Endothelial cell of umbilical vein (primary cell): ENCODE measurements around the gene TMEM130. TPM values are rescaled to one million over a fixed set of nuclear protein-coding genes. Genes with fewer than 3 reads are reported as not detected.

Source experiments
- BruUV-seq: library from RNA; stranded (reverse); fragments of 400-500 nt; replicated peaks from 2 replicates; lab custom pipeline; 2021; lab: Mats Ljungman, UMichigan
- CTCF ChIA-PET: fragments of 300-600, 350-600 bp; sonication (Branson Sonifier 250); formaldehyde crosslinking; loops from one replicate; lab custom pipeline; 2021; ENCODE audit warnings: antibody characterized with exemption, inconsistent platforms; lab: Charles Lee
- POLR2A ChIA-PET: fragments of 300-600, 350-600 bp; sonication (Branson Sonifier 250); formaldehyde crosslinking; loops from one replicate; lab custom pipeline; 2021; ENCODE audit warnings: antibody characterized with exemption, inconsistent platforms; lab: Charles Lee
- DNase-seq: peaks from one replicate; pipeline ENCODE4 v3.0.0-alpha.2; 2011; ENCODE audit warnings: low read depth, low spot score
- FAIRE-seq: peaks from 2 replicates; lab custom pipeline; 2011; peaks lifted over from hg19 to GRCh38; lab: Jason Lieb, UNC
- H2AFZ ChIP-seq: 2 replicates; pipeline ENCODE4 v1.6.0; 2012; ENCODE audit warnings: low read depth, low read length, control low read depth, inconsistent platforms
- H3K27ac ChIP-seq: 2 replicates; pipeline ENCODE4 v1.5.1; 2011; ENCODE audit warnings: low read depth, mild to moderate bottlenecking, control low read depth, low read length, moderate library complexity; ENCODE audit not compliant: insufficient read depth
- H3K27me3 ChIP-seq, 2 experiments: 2 replicates each; pipeline versions ENCODE4 v1.6.0 to v1.6.1; 2011; ENCODE audit warnings: low read length in 2 of 2, mixed read lengths in 1 of 2; ENCODE audit not compliant: control insufficient read depth in 2 of 2, insufficient read depth in 2 of 2
- H3K36me3 ChIP-seq, 2 experiments: 2 replicates in 1 of 2; 3 replicates in 1 of 2; pipeline ENCODE4 v1.5.1; 2011; ENCODE audit warnings: low read length in 2 of 2, mild to moderate bottlenecking in 1 of 2, moderate library complexity in 1 of 2; ENCODE audit not compliant: control insufficient read depth in 2 of 2, insufficient read depth in 2 of 2; ENCODE audit errors: extremely low read depth in 1 of 2
- H3K4me1 ChIP-seq: 3 replicates; pipeline ENCODE4 v1.5.1; 2011; ENCODE audit warnings: mild to moderate bottlenecking, low read length; ENCODE audit not compliant: control insufficient read depth, insufficient read depth; ENCODE audit errors: extremely low read depth
- H3K4me2 ChIP-seq: 2 replicates; pipeline ENCODE4 v1.6.1; 2011; ENCODE audit warnings: low read length, control low read depth, mixed read lengths; ENCODE audit not compliant: insufficient read depth
- H3K4me3 ChIP-seq, 3 experiments: fragments of 200-600 bp in 1 of 3; sonication (generic), shearing (Covaris generic) in 1 of 3; replicated peaks in 1 of 3; 2 replicates each; pipeline ENCODE4 v1.5.1; 2011 to 2016; ENCODE audit warnings: control low read depth in 3 of 3, low read length in 3 of 3, mild to moderate bottlenecking in 2 of 3, inconsistent platforms in 1 of 3, low read depth in 1 of 3, moderate library complexity in 1 of 3; ENCODE audit not compliant: insufficient read depth in 1 of 3
- H3K79me2 ChIP-seq: 2 replicates; pipeline ENCODE4 v1.6.0; 2012; ENCODE audit warnings: low read length, inconsistent platforms; ENCODE audit not compliant: control insufficient read depth, insufficient read depth
- H3K9ac ChIP-seq: replicated peaks from 2 replicates; pipeline ENCODE3; 2011; ENCODE audit warnings: low read length, control low read depth; ENCODE audit not compliant: insufficient read depth; ENCODE audit errors: extremely low read depth
- H3K9me1 ChIP-seq: replicated peaks from 3 replicates; pipeline ENCODE4 v1.6.0; 2011; ENCODE audit warnings: mild to moderate bottlenecking, low read length; ENCODE audit not compliant: control insufficient read depth, insufficient read depth; ENCODE audit errors: extremely low read depth
- H3K9me3 ChIP-seq: replicated peaks from 2 replicates; pipeline ENCODE4 v1.5.1; 2012; ENCODE audit warnings: low read length, inconsistent platforms; ENCODE audit not compliant: control insufficient read depth, insufficient read depth
- H4K20me1 ChIP-seq: replicated peaks from 2 replicates; pipeline ENCODE3; 2011; ENCODE audit warnings: mild to moderate bottlenecking, low read length; ENCODE audit not compliant: control insufficient read depth, insufficient read depth; ENCODE audit errors: extremely low read depth
- EZH2 ChIP-seq: IDR thresholded peaks from 2 replicates; pipeline ENCODE4 v1.6.1; 2012; ENCODE audit warnings: borderline replicate concordance, low read depth, mild to moderate bottlenecking, moderate library complexity, low read length, inconsistent platforms; ENCODE audit not compliant: severe bottlenecking
- FOS ChIP-seq: IDR thresholded peaks from 2 replicates; pipeline ENCODE4 v1.6.1; 2011; ENCODE audit warnings: mild to moderate bottlenecking, low read length, moderate library complexity, borderline replicate concordance; ENCODE audit not compliant: insufficient read depth
- GATA2 ChIP-seq: IDR thresholded peaks from 2 replicates; pipeline ENCODE4 v1.7.0; 2011; ENCODE audit warnings: low read depth, mild to moderate bottlenecking, moderate library complexity, mixed read lengths, low read length; ENCODE audit not compliant: insufficient read length, insufficient read depth
- JUN ChIP-seq: IDR thresholded peaks from 2 replicates; pipeline ENCODE4 v1.6.1; 2011; ENCODE audit warnings: borderline replicate concordance, low read depth; ENCODE audit not compliant: insufficient read length, insufficient read depth
- MYC ChIP-seq: IDR thresholded peaks from one replicate; pipeline ENCODE4 v1.6.1; 2011; ENCODE audit warnings: mild to moderate bottlenecking, low read depth, low read length
- POLR2A ChIP-seq: IDR thresholded peaks from 2 replicates; pipeline ENCODE4 v1.6.1; 2012; ENCODE audit warnings: low read depth, mild to moderate bottlenecking, control low read depth, low read length
- POLR2AphosphoS5 ChIP-seq: IDR thresholded peaks from 2 replicates; pipeline ENCODE4 v1.6.1; 2012; ENCODE audit warnings: low read depth, mild to moderate bottlenecking, control low read depth, low read length, moderate library complexity; ENCODE audit not compliant: insufficient read depth
- dilution Hi-C: fragments of 300-500 bp; cut with MboI; formaldehyde crosslinking; loops from one replicate; pipeline ENCODE4 v1.15.0; 2019; ENCODE audit warnings: low sequenced_read_pairs; ENCODE audit not compliant: extremely low pct_ligation_motif_present
- intact Hi-C: fragments of 100-400 bp; cut with micrococcal nuclease; formaldehyde crosslinking; loops from one replicate; pipeline ENCODE4 v1.10.0; 2022
- polyA plus RNA-seq, 4 experiments: library from polyadenylated mRNA; depleted of rRNA in 3 of 4; stranded (reverse) in 3 of 4; unstranded in 1 of 4; fragments of >200 nt; gene quantifications; 2 replicates each; pipeline versions ENCODE4 v1.2.1 to v1.2.3, GENCODE V29; 2011 to 2012; ENCODE audit warnings: missing spikeins in 1 of 4
- total RNA-seq: library from RNA; stranded (reverse); gene quantifications from 2 replicates; pipeline ENCODE4 v1.2.3, GENCODE V29; 2021
- TF ChIP-seq, protein P1 (sequence below): IDR thresholded peaks from 2 replicates; pipeline ENCODE4 v1.6.1; 2011; ENCODE audit not compliant: insufficient read depth, insufficient read length
- TF ChIP-seq, protein P2 (sequence below), 2 donors: IDR thresholded peaks; 1 replicate in 1 of 2; 2 replicates in 1 of 2; pipeline ENCODE4 v1.5.1; 2011; ENCODE audit warnings: low read length in 2 of 2, mild to moderate bottlenecking in 2 of 2, moderate library complexity in 2 of 2, control low read depth in 1 of 2, inconsistent platforms in 1 of 2, low read depth in 1 of 2; ENCODE audit not compliant: insufficient read depth in 1 of 2; ENCODE audit errors: extremely low read depth in 1 of 2

The TMEM130 gene
- total and polyA plus RNA-seq, 2 donors (not counting 3 experiments of a cell fraction or from before 2014, with no cell fraction given), result not detected

DNA sequence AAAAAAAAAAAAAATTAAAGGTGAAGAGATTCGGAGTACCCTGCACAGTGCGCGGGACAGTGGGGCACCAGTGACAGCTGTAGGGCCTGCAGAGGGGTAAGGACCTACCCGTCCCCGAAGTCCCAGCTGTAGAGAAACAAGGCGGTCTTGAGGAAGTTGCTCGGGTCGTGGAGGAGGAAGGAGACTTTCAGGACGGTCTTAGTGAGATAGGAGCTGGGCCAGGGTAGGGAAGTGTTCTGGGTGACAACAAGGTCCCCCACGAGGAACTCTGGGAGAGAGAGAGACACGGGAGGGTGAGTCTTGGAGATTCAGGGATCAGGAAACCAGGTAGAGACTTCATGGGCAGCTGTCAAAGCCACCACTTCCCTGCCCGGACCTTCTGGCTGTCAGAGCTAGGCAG lies 9.7 kb downstream of the TMEM130 start:
- BruUV-seq, result no TSS peak
- no peak for FAIRE-seq
- CTCF ChIA-PET, result no interaction called here
- Histone ChIP-seq H4K20me1 (no peaks in the 10 kb centered on the region), H3K27me3 (no peaks in the 10 kb centered on the region), H3K79me2 (no peaks in the 10 kb centered on the region), H3K4me1 (no peaks in the 10 kb centered on the region), H3K27ac (no peak overlapping the region), H3K36me3 (no peaks in the 10 kb centered on the region), H3K4me2 (no peak overlapping the region), H2AFZ (no peak overlapping the region), H3K9ac (no peak overlapping the region), H3K4me3 (no peak overlapping the region), H3K9me1 (no peaks in the 10 kb centered on the region), H3K9me3 (no peaks in the 10 kb centered on the region)
- POLR2A ChIA-PET, result no interaction called here
- intact Hi-C loops (no loop called here), dilution Hi-C loops (no loop called here)
- no peak for TF ChIP-seq POLR2A
- TF ChIP-seq GATA2, result no peak
- no peak for TF ChIP-seq JUN
- TF ChIP-seq FOS, result no peak
- TF ChIP-seq, protein P1, sequence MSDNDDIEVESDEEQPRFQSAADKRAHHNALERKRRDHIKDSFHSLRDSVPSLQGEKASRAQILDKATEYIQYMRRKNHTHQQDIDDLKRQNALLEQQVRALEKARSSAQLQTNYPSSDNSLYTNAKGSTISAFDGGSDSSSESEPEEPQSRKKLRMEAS, result no peak
- TF ChIP-seq, protein P2, sequence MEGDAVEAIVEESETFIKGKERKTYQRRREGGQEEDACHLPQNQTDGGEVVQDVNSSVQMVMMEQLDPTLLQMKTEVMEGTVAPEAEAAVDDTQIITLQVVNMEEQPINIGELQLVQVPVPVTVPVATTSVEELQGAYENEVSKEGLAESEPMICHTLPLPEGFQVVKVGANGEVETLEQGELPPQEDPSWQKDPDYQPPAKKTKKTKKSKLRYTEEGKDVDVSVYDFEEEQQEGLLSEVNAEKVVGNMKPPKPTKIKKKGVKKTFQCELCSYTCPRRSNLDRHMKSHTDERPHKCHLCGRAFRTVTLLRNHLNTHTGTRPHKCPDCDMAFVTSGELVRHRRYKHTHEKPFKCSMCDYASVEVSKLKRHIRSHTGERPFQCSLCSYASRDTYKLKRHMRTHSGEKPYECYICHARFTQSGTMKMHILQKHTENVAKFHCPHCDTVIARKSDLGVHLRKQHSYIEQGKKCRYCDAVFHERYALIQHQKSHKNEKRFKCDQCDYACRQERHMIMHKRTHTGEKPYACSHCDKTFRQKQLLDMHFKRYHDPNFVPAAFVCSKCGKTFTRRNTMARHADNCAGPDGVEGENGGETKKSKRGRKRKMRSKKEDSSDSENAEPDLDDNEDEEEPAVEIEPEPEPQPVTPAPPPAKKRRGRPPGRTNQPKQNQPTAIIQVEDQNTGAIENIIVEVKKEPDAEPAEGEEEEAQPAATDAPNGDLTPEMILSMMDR (IDR thresholded peaks at IDR 0.05; ENCODE audit: extremely low read depth in 1 of 2, insufficient read depth in 1 of 2, low read depth in 1 of 2, low read length in 2 of 2), result no peak
- TF ChIP-seq MYC, result no peak
- TF ChIP-seq EZH2, result no peak
- TF ChIP-seq POLR2AphosphoS5, result no peak
- DNase-seq, result no peak
